Measurements from ENCODE around the gene MYOM1.

The MYOM1 gene

GRCh38 chr18:3213300-3214059 lies 6.3 kb downstream of the MYOM1 start:
- Histone ChIP-seq H3K9me3 (ENCODE audit: insufficient read depth, low read length) (no peaks in the 10 kb centered on the region), H3K4me2 (ENCODE audit: low read length) (no peak overlapping the region), H4K20me1 (ENCODE audit: insufficient read depth, low read length) (no peaks in the 10 kb centered on the region), H3K79me2 (ENCODE audit: low read length) (no peaks in the 10 kb centered on the region), H3K27ac (ENCODE audit: low read length) (no peak overlapping the region), H3K4me1 (ENCODE audit: low read length) (no peaks in the 10 kb centered on the region), H3K4me3 (ENCODE audit: low read length) (no peak overlapping the region), H3K9ac (ENCODE audit: low read length) (no peak overlapping the region), H2AFZ (ENCODE audit: low read depth, low read length) (no peak overlapping the region; the same call in 1 of the 2 replicates), H3K36me3 (replicated peaks; ENCODE audit: low read depth, low read length) (no peaks in the 10 kb centered on the region), H3K27me3 (ENCODE audit: low read depth, low read length) (no peaks in the 10 kb centered on the region)
- TF ChIP-seq CTCF (IDR thresholded peaks at IDR 0.05; ENCODE audit: low read depth, low read length) = no peak
- no peak for TF ChIP-seq EZH2phosphoT487 (IDR thresholded peaks at IDR 0.05; ENCODE audit: low read depth)

DNA sequence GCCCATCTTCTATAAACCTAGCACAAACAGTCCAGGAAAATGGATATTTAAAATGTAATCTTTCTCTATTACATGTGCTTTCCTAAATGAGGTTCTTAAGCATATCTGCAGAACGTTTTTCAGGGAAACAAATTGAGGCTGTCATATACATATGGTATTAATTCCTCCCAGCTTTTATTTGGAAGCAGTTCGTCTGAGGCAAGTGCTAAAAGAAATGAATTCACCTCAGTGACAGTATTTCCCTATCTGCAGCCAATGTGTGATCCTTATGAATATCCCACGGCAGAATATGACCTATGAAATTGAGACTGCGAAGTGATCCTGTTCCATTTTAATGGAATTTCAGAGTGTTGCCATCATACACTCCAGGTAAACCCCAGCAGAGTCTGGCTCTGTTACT lies 7.1 kb downstream of the MYOM1 start:
- Histone ChIP-seq H3K27ac (ENCODE audit: low read length) (no peak overlapping the region), H3K4me1 (ENCODE audit: low read length) (no peaks in the 10 kb centered on the region), H2AFZ (ENCODE audit: low read depth, low read length) (no peak overlapping the region), H3K36me3 (replicated peaks; ENCODE audit: low read depth, low read length) (no peaks in the 10 kb centered on the region), H3K27me3 (ENCODE audit: low read depth, low read length) (no peaks in the 10 kb centered on the region), H3K79me2 (ENCODE audit: low read length) (no peaks in the 10 kb centered on the region), H4K20me1 (ENCODE audit: insufficient read depth, low read length) (no peaks in the 10 kb centered on the region), H3K4me3 (ENCODE audit: low read length) (no peak overlapping the region), H3K9ac (ENCODE audit: low read length) (no peak overlapping the region), H3K9me3 (ENCODE audit: insufficient read depth, low read length) (no peaks in the 10 kb centered on the region), H3K4me2 (ENCODE audit: low read length) (no peak overlapping the region)
- TF ChIP-seq CTCF (IDR thresholded peaks at IDR 0.05; ENCODE audit: low read depth, low read length) = no peak
- TF ChIP-seq EZH2phosphoT487 (IDR thresholded peaks at IDR 0.05; ENCODE audit: low read depth) = no peak

DNA sequence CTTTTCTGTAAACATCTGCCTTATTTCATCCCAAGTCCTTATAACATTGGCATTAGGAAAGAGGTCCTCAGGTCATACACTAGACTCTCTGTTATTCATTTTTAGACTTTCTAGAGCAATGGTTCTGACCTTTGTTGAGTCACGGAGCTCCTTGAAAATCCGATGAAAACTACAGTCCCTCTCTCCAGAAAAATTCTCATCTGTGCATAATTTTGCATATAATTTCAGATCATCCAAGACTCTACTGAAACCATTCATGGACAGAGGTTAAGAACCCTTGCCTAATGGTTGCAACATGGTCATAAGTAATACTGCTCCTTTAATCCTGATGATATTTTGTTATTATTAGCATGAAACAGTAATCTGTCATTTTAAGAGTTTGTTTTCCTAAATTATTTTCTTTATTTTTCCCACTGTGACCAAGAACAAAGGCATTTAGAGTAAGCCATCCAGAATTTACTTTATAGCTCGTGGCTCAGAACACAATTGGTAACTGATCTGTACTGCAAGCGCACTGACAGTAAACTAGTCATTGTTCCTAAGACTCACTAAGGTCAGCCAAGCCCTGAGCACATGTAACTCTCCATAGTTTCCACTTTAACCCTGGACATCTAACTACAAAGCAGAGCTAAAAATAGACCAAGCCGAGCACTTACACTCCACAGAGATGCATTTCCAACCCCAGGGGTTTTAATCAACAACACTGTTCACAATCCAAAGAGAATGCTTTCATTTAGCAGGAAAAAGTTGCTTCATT lies 8.4 kb downstream of the MYOM1 start:
- Histone ChIP-seq H3K27ac (ENCODE audit: low read length) (no peak overlapping the region), H3K36me3 (replicated peaks; ENCODE audit: low read depth, low read length) (no peaks in the 10 kb centered on the region), H4K20me1 (ENCODE audit: insufficient read depth, low read length) (no peaks in the 10 kb centered on the region), H3K9ac (ENCODE audit: low read length) (no peak overlapping the region), H3K4me2 (ENCODE audit: low read length) (no peak overlapping the region), H3K27me3 (ENCODE audit: low read depth, low read length) (no peaks in the 10 kb centered on the region), H2AFZ (ENCODE audit: low read depth, low read length) (no peak overlapping the region), H3K9me3 (ENCODE audit: insufficient read depth, low read length) (no peaks in the 10 kb centered on the region), H3K4me3 (ENCODE audit: low read length) (no peak overlapping the region), H3K4me1 (ENCODE audit: low read length) (no peaks in the 10 kb centered on the region), H3K79me2 (ENCODE audit: low read length) (no peaks in the 10 kb centered on the region)
- no peak for TF ChIP-seq EZH2phosphoT487 (IDR thresholded peaks at IDR 0.05; ENCODE audit: low read depth)
- TF ChIP-seq CTCF (IDR thresholded peaks at IDR 0.05; ENCODE audit: low read depth, low read length) = no peak

DNA sequence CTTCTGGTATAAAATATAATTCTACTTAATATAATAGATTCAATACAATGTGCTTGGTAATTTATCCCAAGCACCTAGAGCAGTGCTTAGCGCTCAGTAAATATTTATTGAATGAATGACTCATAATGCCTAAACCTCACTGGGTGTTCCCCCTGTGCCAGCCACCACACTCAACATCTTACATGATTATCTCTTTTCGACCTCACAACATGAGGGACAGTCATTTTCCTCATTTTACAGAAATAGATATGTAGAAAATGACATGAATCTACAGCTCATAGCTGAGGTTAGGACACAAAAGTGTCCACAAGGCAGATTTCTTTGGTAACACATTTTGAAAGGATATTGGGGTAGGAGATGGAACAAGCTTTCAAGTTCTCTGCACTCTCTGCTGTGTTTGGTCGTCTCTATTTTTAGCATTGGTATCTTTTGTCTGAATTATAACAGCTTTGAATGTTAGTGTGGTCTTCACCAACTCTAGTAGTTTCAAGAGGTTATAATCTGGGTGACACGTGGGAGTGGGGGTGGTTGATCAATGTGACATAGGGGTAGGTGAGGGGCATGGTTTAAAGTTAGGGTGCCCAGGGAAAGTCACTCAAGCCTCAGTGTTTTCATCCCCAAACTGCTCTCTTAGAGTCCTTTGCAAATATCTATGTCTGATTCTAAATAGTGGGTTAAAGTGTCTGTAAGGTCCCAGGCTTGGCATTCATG lies 9.8 kb downstream of the MYOM1 start:
- H3K27ac ChIP-seq (ENCODE audit: low read length) = no peak overlapping the region
- TF ChIP-seq CTCF (IDR thresholded peaks at IDR 0.05; ENCODE audit: low read depth, low read length) (no peak), EZH2phosphoT487 (IDR thresholded peaks at IDR 0.05; ENCODE audit: low read depth) (no peak)
- no peak overlapping the region for H3K4me2 ChIP-seq (ENCODE audit: low read length)

More for the DNA sequence above, 9.8 kb downstream of the MYOM1 start:
- Histone ChIP-seq H3K9me3 (ENCODE audit: insufficient read depth, low read length) (peaks cover 4% of the 10 kb centered on the region; the same call in 1 of the 2 replicates), H3K9ac (ENCODE audit: low read length) (no peak overlapping the region), H3K36me3 (replicated peaks; ENCODE audit: low read depth, low read length) (no peaks in the 10 kb centered on the region), H3K79me2 (ENCODE audit: low read length) (no peaks in the 10 kb centered on the region), H3K4me3 (ENCODE audit: low read length) (no peak overlapping the region), H3K27me3 (ENCODE audit: low read depth, low read length) (no peaks in the 10 kb centered on the region), H3K4me1 (ENCODE audit: low read length) (no peaks in the 10 kb centered on the region), H4K20me1 (ENCODE audit: insufficient read depth, low read length) (no peaks in the 10 kb centered on the region), H2AFZ (ENCODE audit: low read depth, low read length) (no peak overlapping the region)

Data from OCI-LY3 (cell line).